GM12864 (cell line): ENCODE results near the gene MACIR.

ENCODE experiments used
- DNase-seq: peaks from one replicate; pipeline ENCODE4 v3.0.0-alpha.2; 2011; ENCODE audit warnings: low read depth
- H3K4me3 ChIP-seq: 2 replicates; pipeline ENCODE4 v1.5.1; 2011; ENCODE audit warnings: mild to moderate bottlenecking, low read depth, low read length, control low read depth
- TF ChIP-seq, protein P1 (sequence below): IDR thresholded peaks from 2 replicates; pipeline ENCODE4 v1.5.1; 2011; ENCODE audit warnings: low read depth, mild to moderate bottlenecking, moderate library complexity, low read length, control low read depth, inconsistent platforms; ENCODE audit errors: missing control alignments

The MACIR gene

GRCh38 chr5:103259705-103260355 lies 1.3 kb downstream of the MACIR start:
- H3K4me3 ChIP-seq: peak overlapping the region; percentile 98
- TF ChIP-seq, protein P1, sequence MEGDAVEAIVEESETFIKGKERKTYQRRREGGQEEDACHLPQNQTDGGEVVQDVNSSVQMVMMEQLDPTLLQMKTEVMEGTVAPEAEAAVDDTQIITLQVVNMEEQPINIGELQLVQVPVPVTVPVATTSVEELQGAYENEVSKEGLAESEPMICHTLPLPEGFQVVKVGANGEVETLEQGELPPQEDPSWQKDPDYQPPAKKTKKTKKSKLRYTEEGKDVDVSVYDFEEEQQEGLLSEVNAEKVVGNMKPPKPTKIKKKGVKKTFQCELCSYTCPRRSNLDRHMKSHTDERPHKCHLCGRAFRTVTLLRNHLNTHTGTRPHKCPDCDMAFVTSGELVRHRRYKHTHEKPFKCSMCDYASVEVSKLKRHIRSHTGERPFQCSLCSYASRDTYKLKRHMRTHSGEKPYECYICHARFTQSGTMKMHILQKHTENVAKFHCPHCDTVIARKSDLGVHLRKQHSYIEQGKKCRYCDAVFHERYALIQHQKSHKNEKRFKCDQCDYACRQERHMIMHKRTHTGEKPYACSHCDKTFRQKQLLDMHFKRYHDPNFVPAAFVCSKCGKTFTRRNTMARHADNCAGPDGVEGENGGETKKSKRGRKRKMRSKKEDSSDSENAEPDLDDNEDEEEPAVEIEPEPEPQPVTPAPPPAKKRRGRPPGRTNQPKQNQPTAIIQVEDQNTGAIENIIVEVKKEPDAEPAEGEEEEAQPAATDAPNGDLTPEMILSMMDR: no peak
- no peak for DNase-seq

- peak; percentile 62 for DNase-seq
- TF ChIP-seq, protein P1: no peak
- peak overlapping the region; percentile 98 for H3K4me3 ChIP-seq
These were observed 2.4 kb downstream of the MACIR start for GRCh38 chr5:103260951-103261350.

DNA sequence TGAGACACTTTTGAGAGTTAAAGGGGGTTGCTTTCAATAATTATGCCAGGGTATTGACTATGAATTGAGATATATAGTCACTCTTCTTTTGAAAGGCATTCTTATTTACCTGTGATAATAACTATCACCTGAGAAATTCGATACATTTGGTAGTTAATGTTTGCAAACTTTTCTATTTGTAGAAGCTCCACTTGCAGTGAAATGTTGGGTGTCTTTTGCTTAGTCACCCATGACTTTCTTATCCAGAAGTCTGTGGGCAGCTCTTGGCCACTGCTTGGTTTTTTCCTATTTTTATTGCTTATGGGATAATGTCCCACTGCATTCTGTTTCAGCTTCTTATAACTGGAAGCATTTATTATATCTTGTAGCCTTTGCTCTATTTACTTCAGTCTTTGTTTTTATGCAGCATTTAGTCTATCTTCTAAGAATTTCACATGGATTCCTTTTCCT lies 3.9 kb downstream of the MACIR start:
- TF ChIP-seq, protein P1: no peak
- DNase-seq: no peak
- no peak overlapping the region; the same call in 1 of the 2 replicates for H3K4me3 ChIP-seq

DNA sequence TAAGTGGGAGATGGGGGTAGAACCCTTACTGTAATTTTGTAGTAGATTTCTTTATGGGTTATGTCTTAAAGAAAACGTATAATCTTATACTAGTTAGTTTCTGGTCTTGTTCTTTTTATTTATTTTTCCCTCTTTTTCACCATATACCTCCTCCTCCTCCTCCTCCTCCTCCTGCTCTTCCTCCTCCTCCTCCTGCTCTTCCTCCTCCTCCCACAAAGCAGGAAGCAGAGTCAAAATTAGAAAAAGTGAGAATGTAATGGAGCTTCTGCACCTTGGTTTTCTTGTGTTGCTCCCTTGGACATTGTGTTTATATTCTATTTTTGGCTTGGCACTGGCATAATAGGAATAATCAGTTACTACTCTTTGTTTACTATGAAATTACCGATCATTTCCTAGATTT lies 4.5 kb downstream of the MACIR start:
- DNase-seq: no peak
- no peak overlapping the region for H3K4me3 ChIP-seq
- TF ChIP-seq, protein P1: no peak

DNA sequence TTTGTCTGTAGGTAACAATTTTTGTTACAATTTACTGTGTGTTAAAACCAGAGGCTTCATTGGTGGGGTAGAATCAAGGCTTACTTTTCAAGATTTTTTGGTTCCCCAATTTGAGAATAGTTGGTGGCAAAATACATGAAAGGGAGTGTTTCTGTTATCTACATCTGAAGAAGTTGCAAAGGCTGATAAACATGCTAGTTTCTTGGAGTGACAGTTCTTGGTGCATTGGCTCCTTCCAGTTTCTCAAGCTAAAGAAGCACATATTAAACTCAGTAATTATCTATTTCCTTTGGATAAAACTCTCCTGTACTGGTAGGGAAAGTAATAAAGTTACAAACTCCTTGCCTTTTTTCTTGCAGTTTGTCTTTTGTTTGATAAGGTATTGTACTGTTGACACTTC lies 5.9 kb downstream of the MACIR start:
- TF ChIP-seq, protein P1: no peak
- DNase-seq: no peak
- H3K4me3 ChIP-seq: no peak overlapping the region

- TF ChIP-seq, protein P1: no peak
- H3K4me3 ChIP-seq: no peak overlapping the region
- no peak for DNase-seq
These were observed 12.0 kb downstream of the MACIR start for GRCh38 chr5:103270581-103270980.
